Fibroblast of mammary gland (primary cell): ENCODE measurements around the gene ETV1.

Experiments
- DNase-seq: peaks from one replicate; pipeline ENCODE4 v3.0.0-alpha.2; 2010; ENCODE audit warnings: low read depth
- H3K4me3 ChIP-seq: 2 replicates; pipeline ENCODE4 v1.5.1; 2011; ENCODE audit warnings: low read depth, mild to moderate bottlenecking, low read length, moderate library complexity; ENCODE audit not compliant: control insufficient read depth
- TF ChIP-seq, protein P1 (sequence below): conservative IDR thresholded peaks from 2 replicates; pipeline ENCODE4 v1.5.1; 2011; ENCODE audit warnings: low read depth, low read length, inconsistent platforms; ENCODE audit not compliant: control insufficient read depth, insufficient read depth

The ETV1 gene

DNA sequence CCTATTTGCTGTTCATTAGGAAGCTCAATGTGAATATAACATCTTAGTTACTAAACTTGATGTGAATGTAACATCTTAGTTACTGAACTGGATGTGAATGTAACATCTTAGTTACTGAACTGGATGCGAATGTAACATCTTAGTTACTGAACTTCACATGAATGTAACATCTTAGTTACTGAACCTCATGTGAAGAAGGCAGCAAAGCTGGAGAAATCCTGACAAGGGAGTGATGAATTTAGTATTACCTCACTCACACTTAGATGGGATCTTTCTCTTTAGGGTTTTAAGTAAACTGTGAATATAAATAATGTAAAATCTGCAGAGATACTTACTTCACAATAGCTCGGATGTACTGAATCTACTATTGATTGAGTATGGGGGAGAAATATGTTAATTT is 73.6 kb downstream of the ETV1 start:
- TF ChIP-seq, protein P1, sequence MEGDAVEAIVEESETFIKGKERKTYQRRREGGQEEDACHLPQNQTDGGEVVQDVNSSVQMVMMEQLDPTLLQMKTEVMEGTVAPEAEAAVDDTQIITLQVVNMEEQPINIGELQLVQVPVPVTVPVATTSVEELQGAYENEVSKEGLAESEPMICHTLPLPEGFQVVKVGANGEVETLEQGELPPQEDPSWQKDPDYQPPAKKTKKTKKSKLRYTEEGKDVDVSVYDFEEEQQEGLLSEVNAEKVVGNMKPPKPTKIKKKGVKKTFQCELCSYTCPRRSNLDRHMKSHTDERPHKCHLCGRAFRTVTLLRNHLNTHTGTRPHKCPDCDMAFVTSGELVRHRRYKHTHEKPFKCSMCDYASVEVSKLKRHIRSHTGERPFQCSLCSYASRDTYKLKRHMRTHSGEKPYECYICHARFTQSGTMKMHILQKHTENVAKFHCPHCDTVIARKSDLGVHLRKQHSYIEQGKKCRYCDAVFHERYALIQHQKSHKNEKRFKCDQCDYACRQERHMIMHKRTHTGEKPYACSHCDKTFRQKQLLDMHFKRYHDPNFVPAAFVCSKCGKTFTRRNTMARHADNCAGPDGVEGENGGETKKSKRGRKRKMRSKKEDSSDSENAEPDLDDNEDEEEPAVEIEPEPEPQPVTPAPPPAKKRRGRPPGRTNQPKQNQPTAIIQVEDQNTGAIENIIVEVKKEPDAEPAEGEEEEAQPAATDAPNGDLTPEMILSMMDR = no peak
- no peak for DNase-seq
- H3K4me3 ChIP-seq = no peak overlapping the region

DNA sequence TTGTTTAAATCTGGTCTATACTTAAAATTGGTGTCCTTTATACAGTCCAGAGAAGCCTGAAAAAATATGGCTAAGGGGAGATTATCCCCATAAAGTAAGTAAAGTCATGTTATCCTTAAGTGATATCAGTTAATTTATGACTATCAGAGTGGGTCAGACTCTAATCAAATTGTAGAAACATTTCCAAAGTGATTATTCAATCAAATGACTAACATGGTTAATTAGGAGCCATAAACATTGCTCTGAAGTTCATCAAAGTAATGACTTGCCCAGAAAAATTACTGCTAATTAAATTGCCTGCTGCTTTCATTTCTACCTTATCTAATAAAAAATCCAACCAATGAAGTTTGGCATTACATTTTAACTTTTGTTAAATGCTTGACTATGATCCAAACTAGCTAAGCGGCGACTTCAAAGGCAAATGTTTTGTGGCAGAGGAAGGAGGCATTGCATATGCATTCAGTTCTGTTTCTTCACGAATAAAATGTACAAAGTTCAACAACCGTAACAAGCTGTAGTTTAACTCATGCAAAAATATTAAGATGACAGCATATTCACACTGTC is 76.7 kb downstream of the ETV1 start:
- no peak overlapping the region for H3K4me3 ChIP-seq
- DNase-seq = no peak
- TF ChIP-seq, protein P1 = no peak

DNA sequence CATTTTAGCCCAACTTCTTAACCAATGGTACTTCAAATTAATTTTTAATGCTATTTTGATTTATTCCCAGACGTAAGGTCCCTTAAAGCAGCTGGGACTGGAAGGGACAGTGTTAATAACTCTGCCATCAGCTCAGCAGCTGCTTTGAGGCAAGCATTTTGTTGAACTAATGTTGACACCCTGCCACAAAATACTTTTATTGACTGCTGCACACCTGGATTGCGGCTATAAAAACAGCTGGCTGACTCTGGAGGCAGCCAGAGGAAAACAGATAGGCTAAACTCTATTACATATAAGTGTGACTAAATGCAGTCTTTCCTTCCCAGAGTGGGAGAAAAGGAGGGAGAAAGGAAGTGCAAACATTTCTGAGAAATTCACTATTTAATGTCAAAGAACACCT is 77.6 kb downstream of the ETV1 start:
- DNase-seq = no peak
- H3K4me3 ChIP-seq = no peak overlapping the region
- TF ChIP-seq, protein P1 = no peak

DNA sequence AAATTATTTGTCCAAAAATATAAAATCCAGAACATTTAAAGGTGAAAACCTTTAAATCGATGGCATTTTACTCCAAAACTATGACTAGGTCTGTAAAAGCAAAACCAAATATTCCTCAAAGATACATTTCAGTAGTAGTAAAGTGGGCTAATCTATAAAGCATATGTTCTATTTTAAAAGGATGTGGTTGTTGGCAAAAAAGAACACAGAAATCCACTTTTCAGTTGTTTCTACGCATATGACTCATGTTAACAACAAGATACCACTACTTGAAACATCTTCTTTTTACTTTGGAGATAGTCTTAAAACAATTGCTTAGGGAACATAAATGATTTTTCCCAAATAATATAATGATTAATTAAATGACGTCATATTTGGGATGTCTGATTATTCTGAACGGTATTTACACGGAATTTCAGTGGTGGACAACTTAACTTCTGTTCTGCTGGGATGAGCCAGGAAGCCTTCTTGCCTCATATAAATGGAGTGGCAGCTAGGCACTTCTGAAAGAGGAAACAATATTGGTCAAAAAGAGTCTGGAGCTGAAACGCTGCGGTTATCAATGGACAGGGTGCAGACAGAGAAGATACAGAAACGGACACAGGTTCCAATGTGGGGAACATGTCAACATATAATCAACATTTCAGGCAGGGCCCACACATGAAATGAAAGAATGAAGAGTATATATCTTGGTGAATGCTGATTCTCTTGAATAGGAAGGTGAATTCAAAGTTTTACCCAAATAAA is 78.5 kb downstream of the ETV1 start:
- no peak overlapping the region for H3K4me3 ChIP-seq
- DNase-seq = peak; percentile 14
- TF ChIP-seq, protein P1 = no peak

DNA sequence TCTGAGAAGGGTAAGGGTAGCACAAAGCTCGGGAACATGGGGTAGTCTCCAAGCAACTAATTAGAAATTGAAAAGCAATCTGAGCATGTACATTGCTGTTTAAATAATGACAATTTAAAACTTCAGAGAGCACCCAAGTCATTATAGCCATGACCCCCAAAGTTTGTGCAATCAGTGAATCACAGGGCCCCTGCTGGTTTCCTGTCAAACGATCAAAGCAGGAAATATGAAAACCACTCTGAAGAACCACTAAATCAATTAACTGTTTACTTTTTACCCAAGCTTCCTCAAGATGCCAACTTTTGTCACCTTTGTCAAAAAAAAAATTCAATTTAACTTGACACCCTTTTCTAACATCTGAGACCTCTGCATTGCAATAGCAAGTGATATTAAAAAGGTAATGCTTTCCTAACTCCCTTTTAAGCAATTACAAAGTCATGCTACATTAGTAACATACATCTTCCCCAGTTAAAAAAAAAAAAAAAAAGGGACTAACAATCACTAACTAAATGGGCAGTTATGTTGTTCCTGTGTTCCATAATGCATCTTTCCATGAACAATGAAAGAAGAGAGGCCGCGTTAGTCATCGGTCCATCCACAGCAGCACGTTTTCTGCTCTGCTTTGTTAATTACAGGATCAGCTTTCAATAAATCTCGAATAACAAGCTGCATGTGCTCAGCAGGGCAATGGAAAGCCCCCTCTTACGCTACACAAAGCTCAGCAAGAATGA is 80.6 kb downstream of the ETV1 start:
- no peak overlapping the region for H3K4me3 ChIP-seq
- TF ChIP-seq, protein P1 = no peak
- peak; percentile 29 for DNase-seq

DNA sequence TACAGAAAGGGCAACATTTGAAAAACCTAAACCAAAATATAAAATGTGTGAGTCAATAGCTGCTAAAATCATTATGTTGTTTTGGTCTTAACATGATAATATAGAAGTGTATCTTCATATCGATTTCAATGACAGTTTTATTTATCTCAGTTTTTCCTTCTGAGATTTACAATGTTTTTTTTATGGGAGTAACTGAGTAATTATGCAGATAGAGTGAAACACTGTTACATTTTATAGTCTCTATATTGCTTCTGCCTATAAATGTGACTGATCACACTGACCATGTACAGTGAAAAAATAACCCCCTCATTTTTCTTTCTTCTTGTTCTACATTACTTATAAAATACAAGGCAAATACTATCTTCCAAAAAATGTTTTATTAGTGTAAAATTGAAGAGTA is 81.6 kb downstream of the ETV1 start:
- TF ChIP-seq, protein P1 = no peak
- no peak overlapping the region for H3K4me3 ChIP-seq
- no peak for DNase-seq
